RWPE2 (cell line): Measurements from ENCODE around the gene CELF2.

Experiments used
- ATAC-seq: fragments of 200-7000 bp; cut with Tn5 transposase; 3 replicates; pipeline ENCODE4 v1.9.1; 2021; ENCODE audit warnings: low read depth
- DNase-seq: peaks from one replicate; pipeline ENCODE4 v3.0.0-alpha.2; 2020; ENCODE audit warnings: low spot score
- H3K27ac ChIP-seq: fragments of 450-650 bp; 2 replicates; pipeline ENCODE4 v1.5.1; 2017; ENCODE audit warnings: mild to moderate bottlenecking; ENCODE audit not compliant: poor library complexity, severe bottlenecking
- H3K27me3 ChIP-seq: fragments of 250-450 bp; sonication (Bioruptor Pico); 2 replicates; pipeline ENCODE4 v1.5.1; 2021; ENCODE audit warnings: mild to moderate bottlenecking, moderate library complexity; ENCODE audit not compliant: insufficient read depth, poor library complexity, severe bottlenecking
- H3K36me3 ChIP-seq: fragments of 250-450 bp; sonication (Bioruptor Pico); 2 replicates; pipeline ENCODE4 v1.5.1; 2020; ENCODE audit warnings: low read depth, mild to moderate bottlenecking, moderate library complexity
- H3K4me1 ChIP-seq: fragments of 250-450 bp; sonication (Bioruptor Pico); 2 replicates; pipeline ENCODE4 v1.5.1; 2021; ENCODE audit warnings: mild to moderate bottlenecking, moderate library complexity; ENCODE audit not compliant: insufficient read depth, poor library complexity, severe bottlenecking
- H3K4me3 ChIP-seq: fragments of 250-450 bp; sonication (Bioruptor Pico); 2 replicates; pipeline ENCODE4 v1.5.1; 2021; ENCODE audit warnings: mild to moderate bottlenecking, moderate library complexity; ENCODE audit not compliant: severe bottlenecking
- H3K9me3 ChIP-seq: fragments of 250-450 bp; sonication (Bioruptor Pico); 2 replicates; pipeline ENCODE4 v1.5.1; 2021; ENCODE audit warnings: mild to moderate bottlenecking, moderate library complexity; ENCODE audit not compliant: severe bottlenecking
- TF ChIP-seq, protein P1 (sequence below): fragments of 450-650 bp; IDR thresholded peaks from one replicate; pipeline ENCODE4 v1.5.1; 2017; ENCODE audit warnings: mild to moderate bottlenecking, moderate library complexity; ENCODE audit not compliant: poor library complexity, severe bottlenecking

CELF2 gene

DNA sequence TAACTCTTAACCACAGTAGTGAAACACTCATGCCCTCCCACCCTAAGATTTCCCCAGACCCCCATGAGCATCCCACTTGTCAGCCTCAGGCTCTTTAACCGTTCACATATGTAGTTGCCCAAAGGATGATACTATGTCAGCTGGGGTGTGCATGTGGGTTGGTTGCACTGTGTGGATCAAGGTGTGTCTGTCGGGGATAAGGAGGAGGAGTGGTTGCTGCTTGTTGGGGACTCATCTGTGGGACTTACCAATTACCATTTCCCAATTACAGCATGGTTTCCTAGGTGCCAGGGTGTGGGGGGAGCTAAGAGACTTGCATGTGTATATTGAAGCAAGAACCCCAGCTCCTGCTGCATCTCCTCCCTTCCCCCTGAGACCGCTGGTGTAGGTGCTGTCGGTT is 48.8 kb downstream of the CELF2 start:
- Histone ChIP-seq H3K4me1 (no peaks in the 10 kb centered on the region), H3K36me3 (no peaks in the 10 kb centered on the region), H3K9me3 (no peaks in the 10 kb centered on the region), H3K27ac (no peak overlapping the region), H3K27me3 (no peaks in the 10 kb centered on the region), H3K4me3 (no peak overlapping the region)
- TF ChIP-seq, protein P1, sequence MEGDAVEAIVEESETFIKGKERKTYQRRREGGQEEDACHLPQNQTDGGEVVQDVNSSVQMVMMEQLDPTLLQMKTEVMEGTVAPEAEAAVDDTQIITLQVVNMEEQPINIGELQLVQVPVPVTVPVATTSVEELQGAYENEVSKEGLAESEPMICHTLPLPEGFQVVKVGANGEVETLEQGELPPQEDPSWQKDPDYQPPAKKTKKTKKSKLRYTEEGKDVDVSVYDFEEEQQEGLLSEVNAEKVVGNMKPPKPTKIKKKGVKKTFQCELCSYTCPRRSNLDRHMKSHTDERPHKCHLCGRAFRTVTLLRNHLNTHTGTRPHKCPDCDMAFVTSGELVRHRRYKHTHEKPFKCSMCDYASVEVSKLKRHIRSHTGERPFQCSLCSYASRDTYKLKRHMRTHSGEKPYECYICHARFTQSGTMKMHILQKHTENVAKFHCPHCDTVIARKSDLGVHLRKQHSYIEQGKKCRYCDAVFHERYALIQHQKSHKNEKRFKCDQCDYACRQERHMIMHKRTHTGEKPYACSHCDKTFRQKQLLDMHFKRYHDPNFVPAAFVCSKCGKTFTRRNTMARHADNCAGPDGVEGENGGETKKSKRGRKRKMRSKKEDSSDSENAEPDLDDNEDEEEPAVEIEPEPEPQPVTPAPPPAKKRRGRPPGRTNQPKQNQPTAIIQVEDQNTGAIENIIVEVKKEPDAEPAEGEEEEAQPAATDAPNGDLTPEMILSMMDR = no peak
- ATAC-seq = no peak
- no peak for DNase-seq

DNA sequence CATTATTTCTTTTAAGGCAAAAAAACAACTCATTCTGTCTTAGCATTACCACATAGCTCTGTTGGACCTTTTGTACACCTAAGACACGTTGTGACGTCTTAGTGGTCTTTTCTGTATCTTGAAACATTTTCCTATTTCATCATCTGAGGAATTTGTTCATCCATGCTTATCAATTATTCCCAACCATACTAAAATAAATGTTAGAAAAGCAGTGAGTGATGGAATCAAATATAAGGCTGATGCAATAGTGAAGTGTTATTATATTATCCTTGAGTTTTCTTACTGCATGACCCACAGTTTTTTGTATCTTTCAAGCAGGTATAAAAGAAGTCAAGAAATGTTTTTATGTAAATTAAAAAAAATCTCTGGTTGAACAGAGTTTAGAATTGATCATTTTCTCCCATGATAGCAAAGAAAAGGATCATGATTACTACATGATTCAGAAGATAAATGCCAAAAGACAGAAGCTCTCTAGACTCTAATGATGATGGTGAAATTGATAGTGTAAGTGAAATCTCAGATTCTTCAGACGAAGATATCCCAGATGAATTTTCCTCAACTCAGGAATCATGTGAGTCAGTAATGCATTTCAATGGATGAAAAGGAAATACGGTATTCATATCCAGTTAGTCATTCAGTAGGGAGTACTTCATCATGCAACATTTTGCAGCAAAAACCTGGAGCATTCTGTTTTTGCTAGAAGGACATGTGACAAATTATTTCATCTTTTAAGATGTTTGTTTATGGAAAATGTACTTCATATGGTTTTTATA is 51.4 kb downstream of the CELF2 start:
- Histone ChIP-seq H3K4me3 (no peak overlapping the region), H3K27me3 (no peaks in the 10 kb centered on the region), H3K9me3 (no peaks in the 10 kb centered on the region), H3K27ac (no peak overlapping the region), H3K36me3 (no peaks in the 10 kb centered on the region), H3K4me1 (no peaks in the 10 kb centered on the region)
- TF ChIP-seq, protein P1 = no peak
- DNase-seq = no peak
- ATAC-seq = no peak

DNA sequence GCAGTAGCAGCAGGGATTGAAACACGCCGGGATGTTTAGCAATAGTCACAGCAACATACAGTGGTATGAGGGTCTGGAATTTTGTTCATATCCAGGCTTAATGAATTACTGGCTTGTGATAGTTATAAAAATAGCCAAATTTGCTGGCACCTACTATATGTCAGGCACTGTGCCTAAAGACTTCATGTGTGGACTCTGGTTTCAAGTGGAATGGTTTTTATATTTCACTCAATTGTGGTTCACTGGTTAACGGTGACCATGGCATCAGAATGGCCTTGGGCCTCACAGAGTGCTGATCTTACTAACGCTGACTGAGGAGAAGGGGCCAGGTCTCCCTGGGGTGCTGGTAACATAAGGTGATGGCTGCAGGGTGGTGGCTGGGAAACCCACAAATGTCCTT is 55.7 kb downstream of the CELF2 start:
- H3K27ac ChIP-seq = no peak overlapping the region
- DNase-seq (no peak), ATAC-seq (no peak)
- no peaks in the 10 kb centered on the region for H3K9me3 ChIP-seq
- H3K4me3 ChIP-seq = no peak overlapping the region
- H3K4me1 ChIP-seq = no peaks in the 10 kb centered on the region
- TF ChIP-seq, protein P1 = no peak
- no peaks in the 10 kb centered on the region for H3K36me3 ChIP-seq
- H3K27me3 ChIP-seq = no peaks in the 10 kb centered on the region

DNA sequence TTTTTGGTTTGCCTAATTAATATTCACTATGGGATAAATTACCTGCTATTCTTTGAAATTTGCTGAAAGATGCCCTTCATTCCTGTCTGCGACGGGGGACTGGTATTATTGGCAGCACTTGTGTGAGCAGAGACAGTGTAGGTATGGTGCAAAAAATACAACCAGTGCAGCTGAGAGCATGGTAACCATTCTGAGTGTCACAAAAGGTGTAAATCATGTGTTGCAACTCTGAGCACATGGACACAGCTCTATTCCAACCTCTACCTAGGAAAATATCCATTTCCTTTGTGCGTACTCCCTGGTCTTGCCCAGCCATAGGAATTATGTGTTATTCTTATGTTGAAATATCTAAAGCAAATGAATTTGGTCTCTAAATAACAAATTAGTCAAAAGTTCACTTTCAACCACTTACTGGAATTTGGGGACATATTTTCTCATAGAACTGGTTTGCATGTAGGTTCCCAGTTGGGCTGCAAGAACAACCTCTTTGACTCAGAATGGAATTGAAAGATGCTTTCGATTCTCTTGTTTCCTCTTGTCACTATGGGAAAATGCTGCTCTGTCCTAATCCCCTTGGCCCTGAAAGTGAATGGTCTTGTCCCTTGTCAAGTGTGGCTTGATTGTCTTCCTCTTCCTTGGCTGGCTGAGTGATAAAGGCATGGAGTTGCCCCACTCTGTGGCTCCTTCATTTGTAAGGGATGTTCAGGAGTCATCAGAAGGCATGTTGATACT is 57.0 kb downstream of the CELF2 start:
- Histone ChIP-seq H3K4me3 (no peak overlapping the region), H3K27me3 (no peaks in the 10 kb centered on the region), H3K27ac (no peak overlapping the region), H3K4me1 (no peaks in the 10 kb centered on the region), H3K36me3 (no peaks in the 10 kb centered on the region), H3K9me3 (no peaks in the 10 kb centered on the region)
- TF ChIP-seq, protein P1 = no peak
- no peak for DNase-seq
- ATAC-seq = no peak

DNA sequence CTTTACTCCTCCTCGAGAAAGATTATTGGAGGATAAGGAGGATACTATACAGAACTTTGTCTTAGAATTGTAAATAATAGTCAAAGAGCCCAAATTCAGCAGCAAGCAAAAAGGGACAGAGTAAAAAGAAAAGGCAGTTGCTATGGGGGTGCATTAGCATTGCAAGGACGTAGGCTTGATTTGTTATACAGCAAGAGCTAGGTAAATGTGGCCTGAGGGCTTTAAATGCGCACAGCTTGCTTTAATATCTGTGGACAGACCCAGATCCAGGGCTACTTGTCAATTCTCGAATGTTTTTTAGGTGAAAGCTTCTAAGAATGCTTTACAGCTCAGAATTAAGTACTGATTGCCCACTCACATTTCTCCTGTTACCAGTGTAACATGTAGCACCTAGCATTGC is 58.5 kb downstream of the CELF2 start:
- H3K4me3 ChIP-seq = no peak overlapping the region
- no peak for DNase-seq
- no peak overlapping the region for H3K27ac ChIP-seq
- TF ChIP-seq, protein P1 = no peak
- ATAC-seq = no peak
- H3K27me3 ChIP-seq = no peaks in the 10 kb centered on the region
- no peaks in the 10 kb centered on the region for H3K36me3 ChIP-seq
- H3K9me3 ChIP-seq = no peaks in the 10 kb centered on the region
- no peaks in the 10 kb centered on the region for H3K4me1 ChIP-seq
